T-helper 1 cell (primary cell): ENCODE results near the gene MYO7A.
"Not testable (repeated sequence)": the region's sequence is repeated elsewhere in the genome, so short reads cannot be mapped to it uniquely, and the experiment has no call there.

ENCODE experiments used
- DNase-seq, 5 donors: peaks; one replicate each; pipeline ENCODE4 v3.0.0-alpha.2; 2012 to 2020

MYO7A gene

GRCh38 chr11:77093056-77093891 is 34.8 kb upstream of the MYO7A start:
- DNase-seq: no peak

- DNase-seq: no peak
Measured at GRCh38 chr11:77093987-77094840, 33.8 kb upstream of the MYO7A start.

GRCh38 chr11:77094841-77095365 is 33.1 kb upstream of the MYO7A start:
- no peak for DNase-seq

- DNase-seq: no peak
Measured at GRCh38 chr11:77095551-77096490, 32.2 kb upstream of the MYO7A start.

DNA sequence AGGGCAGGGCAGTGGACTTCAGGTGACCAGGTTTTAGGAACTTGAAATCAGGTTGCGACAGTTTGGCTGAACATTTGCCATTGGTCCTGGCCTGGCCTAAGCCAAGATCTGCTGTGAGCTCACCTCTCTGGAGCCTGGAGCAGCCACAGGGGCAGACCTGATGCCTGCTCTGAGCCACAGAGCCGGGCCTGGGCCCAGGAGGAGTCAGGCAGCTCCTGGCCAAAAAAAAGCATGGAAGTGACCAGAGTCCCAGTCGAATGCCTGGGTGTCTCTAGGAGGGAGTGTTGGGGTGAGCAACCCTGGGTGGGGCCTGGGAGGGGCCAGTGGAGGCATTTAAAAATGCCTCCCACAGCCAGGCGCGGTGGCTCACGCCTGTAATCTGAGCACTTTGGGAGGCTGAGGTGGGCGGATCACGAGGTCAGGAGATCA is 31.4 kb upstream of the MYO7A start:
- DNase-seq: no peak

DNA sequence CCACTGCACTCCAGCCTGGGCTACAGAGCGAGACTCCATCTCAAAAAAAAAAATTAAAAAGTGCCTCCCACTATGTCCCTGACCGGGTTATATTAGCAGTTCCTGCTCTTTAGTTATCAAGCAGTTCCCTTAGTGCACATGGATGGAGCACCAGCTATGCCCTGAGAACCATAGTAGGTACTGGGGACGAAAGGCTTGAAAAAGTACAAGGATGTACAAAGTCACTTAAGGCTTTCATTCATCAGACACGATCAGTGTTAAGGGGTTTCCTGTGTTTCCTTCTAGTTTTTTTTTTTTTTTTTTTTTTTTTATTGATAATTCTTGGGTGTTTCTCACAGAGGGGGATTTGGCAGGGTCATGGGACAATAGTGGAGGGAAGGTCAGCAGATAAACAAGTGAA is 30.9 kb upstream of the MYO7A start:
- not testable (repeated sequence) for DNase-seq

GRCh38 chr11:77100166-77101042 is 27.6 kb upstream of the MYO7A start:
- DNase-seq: no peak

DNA sequence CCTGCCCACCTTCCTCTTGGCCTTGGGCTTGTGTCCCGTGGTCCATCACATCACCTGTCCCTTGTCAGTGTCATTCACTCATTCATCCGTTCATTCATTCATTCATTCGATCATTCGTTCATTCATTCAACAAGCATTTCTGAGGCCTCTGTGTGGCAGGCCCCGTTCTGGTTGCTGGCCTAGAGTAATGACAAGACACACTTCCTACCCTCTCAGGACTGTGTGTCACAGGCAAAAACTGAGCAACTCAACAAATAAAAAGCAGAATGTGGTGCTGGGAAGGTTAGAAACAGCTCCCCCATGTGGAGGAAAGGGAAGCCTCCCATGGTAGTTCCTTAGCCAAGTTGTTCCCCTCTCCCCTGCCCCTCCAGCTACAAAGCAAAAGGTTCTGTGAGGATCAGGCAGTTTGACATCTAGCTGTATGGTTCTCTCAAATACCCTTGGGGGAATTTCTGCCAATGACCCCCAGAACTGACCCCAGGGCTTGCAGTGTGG is 27.0 kb upstream of the MYO7A start:
- DNase-seq: no peak

- no peak for DNase-seq
Measured at GRCh38 chr11:77102246-77103210, 25.5 kb upstream of the MYO7A start, which contains the start of gene OMP. OMP (plus strand) TSS chr11:77102840; CDS start chr11:77102840, 0 bp downstream.

DNA sequence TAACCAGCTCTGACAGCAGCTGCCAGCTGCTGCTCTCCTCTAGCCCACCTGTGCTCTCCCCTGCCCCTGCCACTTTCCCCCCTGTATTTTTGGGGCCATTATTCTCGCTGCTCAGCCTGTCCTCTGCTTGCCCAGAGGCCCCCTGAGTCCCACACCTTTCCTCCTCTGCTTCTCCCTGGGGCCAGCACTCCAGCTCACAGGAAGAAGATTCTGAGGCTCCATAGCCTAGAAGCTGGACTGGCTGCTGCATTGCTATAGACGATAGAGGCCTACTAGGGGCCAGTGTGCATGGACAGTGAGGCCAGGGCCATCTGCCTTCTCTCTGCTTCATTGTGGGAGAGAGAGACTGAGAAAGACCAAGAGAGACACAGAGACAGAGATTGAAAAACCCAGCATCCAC is 24.7 kb upstream of the MYO7A start:
- DNase-seq: no peak

- no peak for DNase-seq
Measured at GRCh38 chr11:77104727-77105126, 23.3 kb upstream of the MYO7A start.

- DNase-seq: no peak
Measured at GRCh38 chr11:77106321-77106720, 21.7 kb upstream of the MYO7A start.

DNA sequence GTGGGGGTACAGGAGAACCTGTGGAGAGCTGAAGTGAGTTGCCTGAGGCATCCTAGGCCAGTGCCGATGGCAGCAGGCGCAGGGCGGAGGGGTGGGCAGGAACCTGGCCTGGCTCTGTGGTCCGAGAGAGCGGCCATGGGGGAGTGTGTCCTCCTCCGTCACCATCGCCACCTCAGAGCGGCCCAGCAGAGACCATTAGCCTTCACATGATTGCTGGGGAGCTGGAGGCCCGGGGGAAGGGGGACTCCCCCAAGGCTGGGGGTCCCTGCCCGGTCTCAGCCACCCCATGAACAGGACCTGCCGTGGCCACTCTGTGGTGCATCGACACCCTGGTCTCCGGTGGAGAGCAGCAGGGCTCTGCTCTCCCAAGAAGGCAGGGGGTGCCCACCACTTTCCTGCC is 21.3 kb upstream of the MYO7A start:
- no peak for DNase-seq

DNA sequence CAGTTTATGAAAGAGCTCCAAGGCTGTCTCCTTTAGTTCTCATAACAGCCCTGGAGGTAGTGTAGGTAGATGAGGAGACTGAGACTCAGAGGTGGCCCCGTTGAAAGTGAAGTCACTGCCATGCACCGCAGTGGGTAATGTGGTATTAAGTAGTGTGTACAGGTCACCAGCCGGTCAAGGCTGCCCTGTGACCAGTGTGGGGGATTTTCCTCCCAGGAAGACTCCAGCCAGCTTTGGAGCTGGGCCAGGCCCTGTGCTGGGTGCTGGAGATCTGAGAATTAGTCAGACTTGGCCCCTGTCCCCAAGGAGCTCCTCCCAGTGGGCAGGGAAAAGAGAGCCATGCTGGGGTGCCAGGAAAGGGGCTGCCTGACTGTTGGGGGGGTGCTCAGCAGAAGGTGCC is 20.1 kb upstream of the MYO7A start:
- no peak for DNase-seq

DNA sequence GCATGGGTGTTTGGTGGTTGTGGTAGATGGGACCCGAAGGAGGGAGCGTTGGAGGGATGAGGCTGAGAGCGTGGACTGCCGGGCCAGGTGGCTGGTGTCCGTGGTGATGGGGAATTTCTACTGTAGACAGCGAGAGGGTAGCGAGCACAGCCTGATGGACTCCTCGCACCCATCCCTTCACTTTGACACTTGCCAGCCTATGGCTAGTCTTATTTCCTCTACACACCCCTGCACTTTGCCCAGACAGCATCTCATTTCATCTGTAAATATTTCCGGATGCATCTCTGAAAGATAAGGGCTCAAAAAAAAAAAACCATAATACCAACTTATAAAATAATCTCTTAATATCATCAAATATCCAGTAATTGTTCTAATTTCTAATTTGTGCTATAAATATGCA is 19.6 kb upstream of the MYO7A start:
- no peak for DNase-seq

GRCh38 chr11:77109236-77110019 is 18.6 kb upstream of the MYO7A start:
- DNase-seq: no peak

DNA sequence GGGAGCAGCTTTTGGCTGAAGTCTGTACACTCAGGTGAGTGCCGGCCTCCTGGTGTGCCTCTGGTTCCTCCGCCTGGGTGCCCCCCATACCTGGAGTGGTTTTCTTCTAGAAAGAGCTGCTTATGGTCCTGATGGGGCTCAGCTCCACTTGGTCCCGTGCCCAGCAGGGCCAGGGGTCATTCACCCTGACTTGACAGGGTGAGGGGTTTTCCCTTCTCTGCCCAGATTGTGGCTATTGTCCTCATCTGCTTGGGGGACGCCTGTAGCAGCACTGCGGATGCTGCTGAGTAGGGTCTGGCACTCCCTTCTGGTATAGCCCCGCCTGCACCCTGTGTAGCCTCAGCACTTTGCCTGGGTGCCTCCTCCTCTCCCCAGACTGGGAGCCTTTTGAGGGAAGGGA is 17.2 kb upstream of the MYO7A start:
- DNase-seq: no peak

DNA sequence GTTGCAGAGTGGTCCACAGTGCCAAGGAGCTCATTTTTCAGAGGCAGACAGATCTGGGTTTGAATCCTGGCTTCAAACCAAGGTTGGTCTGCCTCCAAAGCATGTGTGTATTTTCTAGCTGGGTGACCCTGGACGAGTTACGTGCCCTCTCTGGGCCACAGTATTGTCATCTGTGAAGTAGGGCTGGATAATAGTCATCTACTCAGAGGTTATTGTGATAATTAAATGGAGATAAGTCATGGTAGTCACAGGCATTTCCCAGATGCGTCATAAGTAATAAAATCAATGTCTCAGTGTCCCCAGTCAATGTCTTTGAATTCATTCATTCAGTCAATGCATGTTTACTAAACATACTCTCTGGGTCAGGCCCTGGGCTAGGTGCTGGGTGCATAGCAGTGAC is 16.8 kb upstream of the MYO7A start:
- no peak for DNase-seq

DNA sequence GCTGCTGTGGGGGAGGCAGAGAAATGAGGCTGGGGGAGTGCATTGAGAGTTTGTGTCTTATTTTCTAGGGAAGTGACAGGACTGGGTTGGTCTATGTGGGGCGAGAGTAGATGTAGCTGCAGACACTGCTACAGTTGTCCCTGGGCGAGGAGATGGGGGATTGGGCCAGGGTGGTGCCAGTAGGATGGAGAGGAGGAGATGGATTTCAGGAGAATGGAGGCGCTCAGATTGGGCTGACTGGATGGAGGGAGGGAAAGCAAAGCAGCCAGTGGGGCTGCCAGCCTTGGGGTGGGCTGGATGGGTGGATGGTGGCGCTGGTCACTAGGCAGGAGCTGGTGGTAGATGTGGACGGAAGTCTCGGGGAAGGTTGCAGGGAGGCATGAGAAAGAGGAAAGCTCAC is 16.1 kb upstream of the MYO7A start:
- DNase-seq: no peak
